Stimulated activated CD8-positive, alpha-beta memory T cell treated with anti-CD3 and anti-CD28 coated beads, Interleukin-12 subunit alpha, Interleukin-12 subunit beta, amount 100 ng/mL, for 4 hours (primary cell): ENCODE data around the gene TRIM36.

ENCODE experiments used
- DNase-seq: peaks from one replicate; pipeline ENCODE4 v3.0.0-alpha.2; 2020; ENCODE audit warnings: low read depth

Gene TRIM36

GRCh38 chr5:115165790-115166189 lies 3.9 kb downstream of the TRIM36 start:
- no peak for DNase-seq

DNA sequence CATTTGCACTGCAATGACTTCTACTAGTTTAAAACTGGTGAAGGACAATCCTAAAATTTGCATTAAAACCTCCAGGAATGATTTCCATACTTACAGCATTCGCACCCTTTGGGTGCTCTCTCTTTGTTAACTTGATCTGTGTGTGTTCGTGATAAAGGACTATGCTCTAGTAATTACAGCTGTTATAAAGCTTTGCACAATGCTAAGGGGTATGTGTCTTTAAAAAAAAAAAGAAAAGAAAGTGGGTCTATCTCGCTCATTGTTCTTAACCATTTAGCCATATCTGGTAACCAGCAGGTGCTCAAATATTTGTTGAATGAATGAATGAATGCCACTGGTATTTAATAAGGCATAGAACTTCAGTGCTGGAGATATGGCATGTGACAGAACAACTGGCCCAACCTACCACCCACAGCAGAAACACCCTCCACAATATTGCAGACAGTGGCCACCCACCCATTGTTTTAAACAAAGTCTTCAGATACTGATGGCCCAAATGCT lies 8.7 kb downstream of the TRIM36 start:
- DNase-seq = no peak

DNA sequence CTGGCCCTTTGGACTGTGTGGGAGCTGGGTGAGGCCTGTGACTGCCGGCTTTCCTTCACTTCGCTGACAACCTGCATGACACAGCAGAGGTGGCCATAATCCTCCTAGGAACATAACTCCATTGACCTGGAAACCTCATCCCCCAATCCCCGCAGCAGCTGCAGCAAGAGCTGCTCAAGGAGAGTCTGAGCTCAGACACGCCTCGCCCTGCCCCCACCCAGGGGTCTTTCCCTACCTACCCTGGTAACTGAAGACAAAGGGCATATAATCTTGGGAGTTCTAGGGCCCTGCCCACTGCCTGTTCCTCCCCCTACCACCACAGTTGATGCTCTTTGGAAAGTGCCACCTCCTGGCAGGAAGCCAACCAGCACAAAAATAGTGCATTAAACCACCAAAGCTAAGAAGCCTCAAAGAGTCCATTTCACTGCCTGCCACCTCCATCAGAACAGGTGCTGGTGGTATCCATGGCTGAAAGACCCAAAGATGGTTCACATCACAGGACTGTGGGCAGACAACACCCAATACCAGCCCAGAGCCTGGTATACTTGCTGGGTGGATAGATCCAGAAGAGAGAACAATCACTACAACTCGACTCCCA lies 18.4 kb downstream of the TRIM36 start:
- no peak for DNase-seq

GRCh38 chr5:115150512-115150911 lies 19.2 kb downstream of the TRIM36 start:
- DNase-seq = no peak

DNA sequence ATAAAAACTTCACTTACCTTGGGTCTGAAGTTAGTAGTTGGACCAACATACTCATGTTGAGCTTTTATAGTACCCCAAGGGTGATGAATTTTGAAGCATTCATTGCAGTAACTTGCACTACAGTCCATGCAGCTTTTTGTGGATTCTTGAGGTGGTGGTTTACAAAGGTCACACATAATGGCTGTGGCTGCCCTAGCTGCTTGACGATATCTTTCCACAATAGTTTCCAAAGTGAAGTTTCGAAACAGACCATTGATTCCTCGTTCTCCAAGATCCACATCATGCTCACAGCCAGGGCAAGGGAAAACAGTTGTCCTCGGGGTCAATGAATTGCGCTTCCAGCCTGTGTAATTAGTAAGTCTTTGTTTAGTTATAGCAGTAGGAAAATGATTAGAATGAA lies 22.7 kb downstream of the TRIM36 start:
- no peak for DNase-seq

DNA sequence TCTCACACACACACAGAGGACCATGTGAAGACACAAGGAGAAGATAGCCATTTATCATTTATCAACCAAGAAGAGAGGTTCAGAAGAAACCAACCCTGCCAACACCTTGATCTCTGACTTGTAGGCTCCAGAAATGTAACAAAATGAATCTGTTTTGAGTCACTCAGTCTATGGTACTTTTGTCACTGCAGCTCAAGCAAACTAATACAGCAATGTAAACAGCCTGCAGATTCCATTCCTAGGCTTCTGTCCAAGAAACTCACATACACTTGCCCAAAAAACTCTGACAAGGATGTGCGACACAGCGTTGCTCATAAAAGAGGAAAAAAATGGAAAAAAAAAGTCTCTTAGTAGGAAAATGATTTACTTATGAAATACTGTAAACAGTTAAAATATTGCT lies 33.4 kb downstream of the TRIM36 start:
- no peak for DNase-seq

- no peak for DNase-seq
Measured at GRCh38 chr5:115132465-115132864, 37.2 kb downstream of the TRIM36 start.

DNA sequence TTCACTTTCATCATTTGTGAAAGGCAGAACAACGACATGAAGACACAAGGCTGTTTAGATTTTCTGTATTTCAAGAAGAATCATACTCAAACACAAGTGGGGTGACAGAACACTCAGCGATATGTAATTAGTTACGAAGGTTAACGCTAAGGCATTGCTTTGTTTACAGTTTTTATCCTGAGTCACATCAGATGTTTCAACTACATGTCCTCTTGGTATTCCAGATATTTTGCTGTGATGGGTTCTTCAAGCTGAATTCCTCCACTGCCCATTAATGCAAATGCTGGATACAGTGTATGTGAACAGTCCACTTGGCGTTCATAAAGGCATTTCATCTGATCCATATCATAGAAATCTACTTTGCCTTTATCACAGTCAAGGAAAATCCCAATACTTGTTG lies 43.4 kb downstream of the TRIM36 start:
- DNase-seq = no peak

- DNase-seq = no peak
Measured at GRCh38 chr5:115124741-115125140, 45.0 kb downstream of the TRIM36 start.

GRCh38 chr5:115116001-115116400 lies 53.7 kb downstream of the TRIM36 start:
- no peak for DNase-seq

- no peak for DNase-seq
Measured at GRCh38 chr5:115109840-115110239, 59.9 kb downstream of the TRIM36 start.

GRCh38 chr5:115109356-115109755 lies 60.4 kb downstream of the TRIM36 start:
- DNase-seq = no peak

DNA sequence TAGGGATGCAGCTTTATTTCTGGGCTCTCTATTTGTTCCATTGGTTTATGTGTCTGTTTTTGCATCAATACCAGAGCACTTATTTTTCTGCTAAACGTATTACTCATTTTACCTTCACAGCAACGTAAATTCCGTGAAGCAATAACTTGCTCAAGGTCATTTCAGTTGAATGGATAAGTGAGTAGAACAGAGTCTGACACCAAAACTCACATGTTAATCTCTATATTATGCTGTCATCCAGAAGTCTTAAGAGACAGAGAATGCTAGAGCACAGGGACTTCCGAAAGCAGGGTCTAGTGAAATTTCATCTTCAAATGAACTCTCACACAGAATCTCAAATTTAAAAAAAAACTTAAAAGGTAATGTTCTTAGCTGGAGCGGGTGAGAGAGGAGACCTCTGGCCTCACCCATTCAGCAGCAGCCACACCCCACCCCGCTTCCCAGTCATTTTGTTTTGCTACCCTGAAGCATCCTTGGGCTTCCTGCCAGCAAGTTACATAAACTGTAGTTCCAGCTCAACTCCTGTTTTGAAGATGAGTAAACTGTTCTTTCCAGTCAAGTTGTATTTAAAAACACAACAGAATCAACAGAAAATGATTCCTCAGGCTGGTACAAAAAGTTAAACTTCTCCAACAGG lies 69.3 kb downstream of the TRIM36 start:
- no peak for DNase-seq

GRCh38 chr5:115098041-115098702 lies 71.5 kb downstream of the TRIM36 start:
- no peak for DNase-seq

GRCh38 chr5:115097236-115097635 lies 72.5 kb downstream of the TRIM36 start:
- no peak for DNase-seq

DNA sequence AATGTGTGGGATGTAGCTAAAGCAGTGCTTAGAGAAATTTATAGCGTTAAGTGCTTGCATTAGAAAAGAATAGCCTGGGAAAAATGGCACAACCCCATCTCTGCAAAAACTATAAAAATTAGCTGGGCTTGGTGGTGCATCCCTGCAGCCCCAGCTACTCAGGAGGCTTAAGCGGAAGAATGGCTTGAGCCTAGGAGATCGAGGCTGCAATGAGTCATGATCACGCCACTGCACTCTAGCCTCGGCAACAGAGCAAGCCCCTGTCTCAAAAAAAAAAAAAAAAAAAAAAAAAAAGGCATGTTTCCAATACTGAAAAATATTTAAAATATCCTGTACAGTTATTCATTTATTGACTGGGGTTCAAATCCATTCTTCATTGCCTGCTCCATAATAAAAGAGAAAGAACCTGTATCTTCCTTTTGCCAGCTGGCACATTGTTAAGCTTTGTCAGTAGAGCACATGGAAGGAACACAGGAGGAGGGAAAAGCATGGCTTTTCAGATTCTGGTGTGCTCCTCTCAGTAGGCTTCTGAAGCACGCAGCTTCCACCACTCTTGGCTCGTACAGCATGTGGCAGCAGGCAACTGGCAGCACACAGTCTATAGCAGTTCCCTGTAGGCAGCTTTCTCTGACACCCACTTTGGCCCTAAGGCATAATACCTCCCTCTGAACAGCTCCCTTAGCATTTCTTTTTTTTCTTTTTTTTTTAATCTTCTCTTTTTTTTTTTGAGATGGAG lies 73.5 kb downstream of the TRIM36 start:
- DNase-seq = no peak

DNA sequence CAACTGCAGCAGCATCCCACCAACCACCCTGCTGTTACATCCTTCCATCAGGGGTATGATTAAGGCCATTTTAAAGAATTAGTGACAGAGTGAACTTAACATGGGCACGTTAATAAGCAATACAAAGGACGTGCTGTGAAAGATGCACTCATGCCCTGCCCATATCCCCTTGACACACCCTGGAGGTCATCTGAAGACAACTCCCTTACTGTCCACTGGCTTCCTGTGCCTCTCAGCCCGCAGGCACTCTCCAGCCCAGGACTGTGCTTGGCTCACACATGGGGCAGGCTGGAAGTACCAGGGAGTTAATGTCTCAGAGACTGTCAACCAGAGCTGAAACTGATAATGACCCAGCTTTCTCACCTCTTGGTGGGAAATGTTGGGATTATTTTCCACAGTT lies 81.8 kb downstream of the TRIM36 start:
- no peak for DNase-seq

- no peak for DNase-seq
Measured at GRCh38 chr5:115086473-115086872, 83.2 kb downstream of the TRIM36 start.

DNA sequence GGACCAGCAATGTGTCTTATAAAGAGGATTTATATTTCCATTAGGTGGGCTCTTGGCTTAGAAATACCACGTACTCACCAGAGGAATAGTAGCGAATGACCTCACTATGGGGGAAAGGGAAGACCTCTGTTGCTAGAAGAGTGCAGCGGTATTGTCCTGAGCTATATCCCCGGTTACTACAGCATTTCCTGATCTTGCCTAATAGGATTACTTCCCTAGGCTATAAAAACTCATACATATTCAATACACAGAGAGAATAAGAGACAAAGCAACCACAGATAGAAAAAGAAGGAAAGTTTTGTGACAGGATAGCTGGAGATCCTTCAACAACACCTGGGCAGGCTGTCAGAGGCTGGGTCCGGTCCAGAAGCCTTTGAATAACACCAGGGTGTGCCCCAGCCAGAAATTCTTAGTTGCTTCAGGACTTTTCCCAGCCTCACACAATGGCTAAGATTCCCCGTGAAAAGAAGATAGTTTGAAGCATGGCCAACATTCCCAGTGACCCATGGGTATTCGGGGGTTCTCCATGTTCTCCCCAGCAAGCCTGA lies 85.4 kb downstream of the TRIM36 start:
- no peak for DNase-seq

DNA sequence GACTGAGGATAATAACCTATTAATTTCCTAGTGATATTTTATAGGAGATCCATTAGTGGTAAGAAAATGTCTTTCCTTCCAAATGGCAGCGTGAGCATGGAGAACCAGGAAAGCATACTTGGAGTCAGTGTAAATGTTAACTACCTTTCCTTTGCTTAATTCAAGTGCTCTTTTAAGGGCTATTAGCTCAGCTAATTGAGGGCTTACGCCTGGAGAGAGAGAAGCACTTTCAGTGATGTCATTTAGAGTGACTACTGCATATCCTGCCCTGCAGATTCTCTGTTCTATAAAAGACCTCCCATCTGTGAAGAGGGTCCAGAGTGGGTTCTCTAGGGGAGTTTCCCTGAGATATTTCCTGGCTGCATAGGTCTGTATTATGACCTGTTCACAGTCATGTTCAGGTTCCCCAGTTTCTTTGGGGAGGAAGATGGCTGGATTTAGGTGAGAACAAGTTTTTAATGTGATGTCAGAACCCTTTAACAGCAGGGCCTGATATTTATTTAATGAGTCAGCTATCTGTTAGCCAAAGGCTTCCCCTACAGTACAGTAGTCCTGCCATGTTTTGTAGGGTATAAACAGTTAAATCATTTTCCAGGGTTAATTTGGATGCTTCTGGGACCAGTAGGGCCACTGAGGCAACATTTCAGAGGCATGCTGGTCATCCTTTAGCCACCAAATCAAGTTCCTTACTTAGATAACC lies 89.6 kb downstream of the TRIM36 start:
- DNase-seq = no peak
